ENCODE data around the gene CEP76.

CEP76 gene

GRCh38 chr18:12702221-12703095 is at the start of gene CEP76, which contains the start of gene PSMG2:
Gene CEP76 (minus strand): TSS chr18:12702723. CDS start chr18:12702548, 175 bp downstream.
Gene PSMG2 (plus strand): TSS chr18:12703042. CDS start chr18:12703108, 66 bp downstream.
- peak; percentile 94 to 95 for DNase-seq (ENCODE audit: low read depth in 2 of 2)
- TF ChIP-seq, protein P1, sequence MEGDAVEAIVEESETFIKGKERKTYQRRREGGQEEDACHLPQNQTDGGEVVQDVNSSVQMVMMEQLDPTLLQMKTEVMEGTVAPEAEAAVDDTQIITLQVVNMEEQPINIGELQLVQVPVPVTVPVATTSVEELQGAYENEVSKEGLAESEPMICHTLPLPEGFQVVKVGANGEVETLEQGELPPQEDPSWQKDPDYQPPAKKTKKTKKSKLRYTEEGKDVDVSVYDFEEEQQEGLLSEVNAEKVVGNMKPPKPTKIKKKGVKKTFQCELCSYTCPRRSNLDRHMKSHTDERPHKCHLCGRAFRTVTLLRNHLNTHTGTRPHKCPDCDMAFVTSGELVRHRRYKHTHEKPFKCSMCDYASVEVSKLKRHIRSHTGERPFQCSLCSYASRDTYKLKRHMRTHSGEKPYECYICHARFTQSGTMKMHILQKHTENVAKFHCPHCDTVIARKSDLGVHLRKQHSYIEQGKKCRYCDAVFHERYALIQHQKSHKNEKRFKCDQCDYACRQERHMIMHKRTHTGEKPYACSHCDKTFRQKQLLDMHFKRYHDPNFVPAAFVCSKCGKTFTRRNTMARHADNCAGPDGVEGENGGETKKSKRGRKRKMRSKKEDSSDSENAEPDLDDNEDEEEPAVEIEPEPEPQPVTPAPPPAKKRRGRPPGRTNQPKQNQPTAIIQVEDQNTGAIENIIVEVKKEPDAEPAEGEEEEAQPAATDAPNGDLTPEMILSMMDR (IDR thresholded peaks at IDR 0.05; ENCODE audit: low read depth, low read length): no peak
- peak within 1 kb of the TSS; percentile 91 to 95 for H3K4me3 ChIP-seq (replicated peaks in 1 of 2; ENCODE audit: low read depth in 2 of 2, low read length in 2 of 2)

- TF ChIP-seq, protein P1 (IDR thresholded peaks at IDR 0.05; ENCODE audit: low read depth, low read length): no peak
- DNase-seq (ENCODE audit: low read depth in 2 of 2): no peak
- no peak overlapping the region for H3K4me3 ChIP-seq (replicated peaks in 1 of 2; ENCODE audit: low read depth in 2 of 2, low read length in 2 of 2)
Observed at GRCh38 chr18:12751891-12752290, 49.4 kb upstream of the CEP76 start.

DNA sequence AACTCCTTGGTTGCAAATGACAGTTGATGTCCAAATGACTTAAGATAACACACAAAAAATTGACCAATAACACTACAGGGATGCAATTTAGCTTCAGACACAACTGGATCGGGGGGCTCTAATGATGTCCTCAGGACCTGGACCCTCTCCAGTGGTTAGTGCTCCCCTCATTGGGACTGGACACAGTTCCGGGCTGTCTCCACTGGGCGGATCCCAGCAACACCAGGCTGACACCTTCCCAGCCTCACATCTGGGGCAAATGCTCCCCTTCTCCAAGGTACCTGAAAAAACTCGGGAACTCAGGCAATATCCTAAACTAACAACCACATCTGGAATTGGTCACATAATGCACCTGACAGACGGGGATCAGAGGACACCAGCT is 49.0 kb upstream of the CEP76 start:
- no peak overlapping the region for H3K4me3 ChIP-seq (replicated peaks in 1 of 2; ENCODE audit: low read depth in 2 of 2, low read length in 2 of 2)
- DNase-seq (ENCODE audit: low read depth in 2 of 2): no peak
- TF ChIP-seq, protein P1 (IDR thresholded peaks at IDR 0.05; ENCODE audit: low read depth, low read length): no peak

GRCh38 chr18:12750715-12751502 is 48.4 kb upstream of the CEP76 start:
- DNase-seq (ENCODE audit: low read depth in 2 of 2): no peak
- H3K4me3 ChIP-seq (replicated peaks in 1 of 2; ENCODE audit: low read depth in 2 of 2, low read length in 2 of 2): no peak overlapping the region
- TF ChIP-seq, protein P1 (IDR thresholded peaks at IDR 0.05; ENCODE audit: low read depth, low read length): no peak

GRCh38 chr18:12750076-12750714 is 47.7 kb upstream of the CEP76 start:
- peak in 1 of 2 donors; percentile 43 for DNase-seq (ENCODE audit: low read depth in 2 of 2)
- TF ChIP-seq, protein P1 (IDR thresholded peaks at IDR 0.05; ENCODE audit: low read depth, low read length): no peak
- H3K4me3 ChIP-seq (replicated peaks in 1 of 2; ENCODE audit: low read depth in 2 of 2, low read length in 2 of 2): no peak overlapping the region

DNA sequence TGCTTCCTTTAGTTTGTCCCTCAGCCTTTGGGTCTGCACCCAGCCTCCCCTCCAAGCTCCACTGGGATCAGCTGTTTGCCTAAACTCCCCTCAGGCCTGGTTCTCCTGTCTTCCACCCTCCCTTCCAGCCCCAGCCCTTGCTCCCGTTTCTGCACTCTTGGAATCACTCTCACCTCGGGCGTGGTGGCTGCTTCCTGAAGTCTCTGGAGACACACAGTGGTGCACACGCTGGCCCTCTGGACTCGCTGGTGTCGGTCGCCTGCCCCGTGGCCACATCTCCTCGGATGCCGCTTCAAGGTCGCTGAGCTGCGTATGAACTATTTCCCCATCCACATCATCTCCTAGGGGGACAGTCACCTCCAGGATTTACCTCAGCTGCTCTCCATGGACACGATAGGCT is 46.6 kb upstream of the CEP76 start:
- no peak for DNase-seq (ENCODE audit: low read depth in 2 of 2)
- no peak overlapping the region for H3K4me3 ChIP-seq (replicated peaks in 1 of 2; ENCODE audit: low read depth in 2 of 2, low read length in 2 of 2)
- TF ChIP-seq, protein P1 (IDR thresholded peaks at IDR 0.05; ENCODE audit: low read depth, low read length): no peak

All from cardiac fibroblast (primary cell).